KMS-11 (cell line): ENCODE results near the gene TIE1.

Experiments used
- H2AFZ ChIP-seq: fragments of 200-600 bp; sonication (generic); 2 replicates; pipeline ENCODE4 v1.6.1; 2016; ENCODE audit warnings: antibody characterized with exemption, mixed run types, low read depth
- H3K27ac ChIP-seq: fragments of 200-600 bp; sonication (generic); 2 replicates; pipeline ENCODE4 v1.6.1; 2016; ENCODE audit warnings: mild to moderate bottlenecking, mixed run types
- H3K27me3 ChIP-seq: fragments of 200-600 bp; sonication (generic); 2 replicates; pipeline ENCODE4 v1.6.1; 2017; ENCODE audit warnings: mild to moderate bottlenecking, low read depth, mixed run types, moderate library complexity; ENCODE audit not compliant: insufficient read depth
- H3K36me3 ChIP-seq: fragments of 200-600 bp; sonication (generic); 2 replicates; pipeline ENCODE4 v1.6.1; 2017; ENCODE audit warnings: mild to moderate bottlenecking, mixed run types; ENCODE audit not compliant: insufficient read depth
- H3K4me1 ChIP-seq: fragments of 200-600 bp; sonication (generic); 2 replicates; pipeline ENCODE4 v1.6.1; 2016; ENCODE audit warnings: mild to moderate bottlenecking, low read depth, mixed run types; ENCODE audit not compliant: poor library complexity, severe bottlenecking
- H3K4me2 ChIP-seq: fragments of 200-600 bp; sonication (generic); 2 replicates; pipeline ENCODE4 v1.7.0; 2016; ENCODE audit warnings: mild to moderate bottlenecking, mixed run types
- H3K4me3 ChIP-seq: fragments of 200-600 bp; sonication (generic); IDR thresholded peaks from 2 replicates; pipeline ENCODE4 v1.6.1; 2017; ENCODE audit warnings: low read depth, low read length, mixed read lengths; ENCODE audit not compliant: insufficient read depth
- H3K79me2 ChIP-seq: fragments of 200-600 bp; sonication (generic); 2 replicates; pipeline ENCODE4 v1.6.1; 2016; ENCODE audit warnings: low read depth, mixed run types; ENCODE audit not compliant: insufficient read depth
- H3K9ac ChIP-seq: fragments of 200-600 bp; sonication (generic); 2 replicates; pipeline ENCODE4 v1.6.1; 2016; ENCODE audit warnings: mild to moderate bottlenecking, mixed run types
- H4K20me1 ChIP-seq: fragments of 200-600 bp; sonication (generic); 2 replicates; pipeline ENCODE4 v1.6.1; 2016; ENCODE audit warnings: mild to moderate bottlenecking, mixed run types; ENCODE audit not compliant: insufficient read depth
- TF ChIP-seq, protein P1 (sequence below): fragments of 200-600 bp; sonication (generic); conservative IDR thresholded peaks from 2 replicates; pipeline ENCODE4 v1.6.1; 2017; ENCODE audit warnings: low read depth, mild to moderate bottlenecking, antibody characterized with exemption, low read length, moderate library complexity, mixed read lengths

Gene TIE1

GRCh38 chr1:43316738-43317520, 16.1 kb downstream of the TIE1 start:
- H3K4me2 ChIP-seq = no peak overlapping the region
- H3K4me1 ChIP-seq = no peaks in the 10 kb centered on the region
- H3K27ac ChIP-seq = no peak overlapping the region
- no peaks in the 10 kb centered on the region for H4K20me1 ChIP-seq
- no peaks in the 10 kb centered on the region for H3K36me3 ChIP-seq
- no peak overlapping the region for H3K9ac ChIP-seq
- TF ChIP-seq, protein P1, sequence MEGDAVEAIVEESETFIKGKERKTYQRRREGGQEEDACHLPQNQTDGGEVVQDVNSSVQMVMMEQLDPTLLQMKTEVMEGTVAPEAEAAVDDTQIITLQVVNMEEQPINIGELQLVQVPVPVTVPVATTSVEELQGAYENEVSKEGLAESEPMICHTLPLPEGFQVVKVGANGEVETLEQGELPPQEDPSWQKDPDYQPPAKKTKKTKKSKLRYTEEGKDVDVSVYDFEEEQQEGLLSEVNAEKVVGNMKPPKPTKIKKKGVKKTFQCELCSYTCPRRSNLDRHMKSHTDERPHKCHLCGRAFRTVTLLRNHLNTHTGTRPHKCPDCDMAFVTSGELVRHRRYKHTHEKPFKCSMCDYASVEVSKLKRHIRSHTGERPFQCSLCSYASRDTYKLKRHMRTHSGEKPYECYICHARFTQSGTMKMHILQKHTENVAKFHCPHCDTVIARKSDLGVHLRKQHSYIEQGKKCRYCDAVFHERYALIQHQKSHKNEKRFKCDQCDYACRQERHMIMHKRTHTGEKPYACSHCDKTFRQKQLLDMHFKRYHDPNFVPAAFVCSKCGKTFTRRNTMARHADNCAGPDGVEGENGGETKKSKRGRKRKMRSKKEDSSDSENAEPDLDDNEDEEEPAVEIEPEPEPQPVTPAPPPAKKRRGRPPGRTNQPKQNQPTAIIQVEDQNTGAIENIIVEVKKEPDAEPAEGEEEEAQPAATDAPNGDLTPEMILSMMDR = no peak
- no peaks in the 10 kb centered on the region for H3K79me2 ChIP-seq
- H3K27me3 ChIP-seq = no peaks in the 10 kb centered on the region
- H2AFZ ChIP-seq = no peak overlapping the region
- H3K4me3 ChIP-seq = no peak overlapping the region

- Histone ChIP-seq H3K36me3 (no peaks in the 10 kb centered on the region), H3K4me2 (no peak overlapping the region), H3K27ac (no peak overlapping the region), H3K4me3 (no peak overlapping the region), H3K79me2 (no peaks in the 10 kb centered on the region), H3K4me1 (no peaks in the 10 kb centered on the region), H3K27me3 (no peaks in the 10 kb centered on the region), H4K20me1 (no peaks in the 10 kb centered on the region), H3K9ac (no peak overlapping the region), H2AFZ (no peak overlapping the region)
- TF ChIP-seq, protein P1 = no peak
These were observed 17.2 kb downstream of the TIE1 start for GRCh38 chr1:43317817-43318471.

DNA sequence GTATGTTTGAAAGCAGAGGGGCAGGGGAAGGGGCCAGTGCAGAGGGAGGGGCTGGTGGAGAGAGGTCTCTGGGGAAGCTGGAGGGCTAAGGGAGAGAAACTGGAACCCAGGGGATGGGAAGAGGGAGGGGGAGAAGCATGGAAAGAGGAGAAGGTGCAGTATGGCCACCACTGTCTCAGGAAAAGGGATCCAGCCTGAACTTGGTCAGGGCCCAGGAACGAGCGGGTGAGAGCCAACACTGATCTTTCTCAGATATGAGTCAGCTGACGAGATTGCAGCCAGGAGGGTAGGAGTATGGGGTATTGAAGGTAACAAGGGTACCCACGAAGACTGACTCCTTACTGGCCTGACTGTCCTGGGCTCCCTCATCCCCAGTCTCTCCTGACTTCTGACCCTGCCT, 18.0 kb downstream of the TIE1 start:
- Histone ChIP-seq H3K36me3 (no peaks in the 10 kb centered on the region), H3K4me1 (no peaks in the 10 kb centered on the region), H3K27ac (no peak overlapping the region), H3K79me2 (no peaks in the 10 kb centered on the region), H4K20me1 (no peaks in the 10 kb centered on the region), H3K4me2 (no peak overlapping the region), H2AFZ (no peak overlapping the region), H3K27me3 (no peaks in the 10 kb centered on the region), H3K9ac (no peak overlapping the region), H3K4me3 (no peak overlapping the region)
- TF ChIP-seq, protein P1 = no peak

- H3K4me3 ChIP-seq = no peak overlapping the region
- no peak overlapping the region for H3K27ac ChIP-seq
- no peaks in the 10 kb centered on the region for H3K79me2 ChIP-seq
- no peaks in the 10 kb centered on the region for H3K36me3 ChIP-seq
- H4K20me1 ChIP-seq = no peaks in the 10 kb centered on the region
- H3K9ac ChIP-seq = no peak overlapping the region
- no peaks in the 10 kb centered on the region for H3K4me1 ChIP-seq
- TF ChIP-seq, protein P1 = no peak
- no peaks in the 10 kb centered on the region for H3K27me3 ChIP-seq
- no peak overlapping the region for H2AFZ ChIP-seq
- H3K4me2 ChIP-seq = no peak overlapping the region
These were observed 18.5 kb downstream of the TIE1 start for GRCh38 chr1:43319288-43319687.
